ENCODE data around the gene C1orf141. TPM values are rescaled to one million over a fixed set of nuclear protein-coding genes. Genes with fewer than 3 reads are reported as not detected.

C1orf141 gene
- total RNA-seq, 3 donors from 2014 or later = not detected

- H3K36me3 ChIP-seq = no peaks in the 10 kb centered on the region
- no peaks in the 10 kb centered on the region for H3K9me3 ChIP-seq
- TF ChIP-seq POLR2AphosphoS5 (IDR thresholded peaks at IDR 0.05) = no peak
- TF ChIP-seq CTCF (IDR thresholded peaks at IDR 0.05) = no peak
- no peak for TF ChIP-seq POLR2A (IDR thresholded peaks at IDR 0.05)
- H3K27ac ChIP-seq = no peak overlapping the region
- H3K4me3 ChIP-seq = no peak overlapping the region
- no peak for DNase-seq (ENCODE audit: low spot score in 2 of 2)
- no peaks in the 10 kb centered on the region for H3K4me1 ChIP-seq
- intact Hi-C loops (cut with DNase I; ENCODE audit: low total_unique reads) = no loop called here
- H3K27me3 ChIP-seq = no peaks in the 10 kb centered on the region
These were observed 33.9 kb downstream of the C1orf141 start for GRCh38 chr1:67100833-67101232.

GRCh38 chr1:67097305-67097704 lies 37.5 kb downstream of the C1orf141 start:
- no peak for DNase-seq (ENCODE audit: low spot score in 2 of 2)
- intact Hi-C loops (cut with DNase I; ENCODE audit: low total_unique reads) = no loop called here
- Histone ChIP-seq H3K36me3 (no peaks in the 10 kb centered on the region), H3K4me1 (no peaks in the 10 kb centered on the region), H3K27ac (no peak overlapping the region), H3K4me3 (no peak overlapping the region), H3K27me3 (no peaks in the 10 kb centered on the region), H3K9me3 (no peaks in the 10 kb centered on the region)
- TF ChIP-seq POLR2A (IDR thresholded peaks at IDR 0.05) (no peak), CTCF (IDR thresholded peaks at IDR 0.05) (no peak), POLR2AphosphoS5 (IDR thresholded peaks at IDR 0.05) (no peak)

GRCh38 chr1:67094191-67094590 lies 40.6 kb downstream of the C1orf141 start:
- Histone ChIP-seq H3K4me1 (no peaks in the 10 kb centered on the region), H3K9me3 (no peaks in the 10 kb centered on the region), H3K27ac (no peak overlapping the region), H3K27me3 (no peaks in the 10 kb centered on the region), H3K4me3 (no peak overlapping the region), H3K36me3 (no peaks in the 10 kb centered on the region)
- no peak for DNase-seq (ENCODE audit: low spot score in 2 of 2)
- no peak for TF ChIP-seq POLR2A (IDR thresholded peaks at IDR 0.05)
- no peak for TF ChIP-seq CTCF (IDR thresholded peaks at IDR 0.05)
- TF ChIP-seq POLR2AphosphoS5 (IDR thresholded peaks at IDR 0.05) = no peak
- intact Hi-C loops (cut with DNase I; ENCODE audit: low total_unique reads) = no loop called here

- Histone ChIP-seq H3K27ac (no peak overlapping the region), H3K27me3 (no peaks in the 10 kb centered on the region), H3K36me3 (no peaks in the 10 kb centered on the region), H3K9me3 (no peaks in the 10 kb centered on the region), H3K4me1 (no peaks in the 10 kb centered on the region), H3K4me3 (no peak overlapping the region)
- intact Hi-C loops (cut with DNase I; ENCODE audit: low total_unique reads) = no loop called here
- no peak for TF ChIP-seq POLR2A (IDR thresholded peaks at IDR 0.05)
- TF ChIP-seq CTCF (IDR thresholded peaks at IDR 0.05) = no peak
- TF ChIP-seq POLR2AphosphoS5 (IDR thresholded peaks at IDR 0.05) = no peak
- DNase-seq (ENCODE audit: low spot score in 2 of 2) = no peak
These were observed 45.0 kb downstream of the C1orf141 start for GRCh38 chr1:67089685-67090208.

- H3K9me3 ChIP-seq = no peaks in the 10 kb centered on the region
- H3K36me3 ChIP-seq = no peaks in the 10 kb centered on the region
- H3K4me1 ChIP-seq = no peaks in the 10 kb centered on the region
- H3K27ac ChIP-seq = no peak overlapping the region
- intact Hi-C loops (cut with DNase I; ENCODE audit: low total_unique reads) = no loop called here
- TF ChIP-seq POLR2AphosphoS5 (IDR thresholded peaks at IDR 0.05) = no peak
- H3K27me3 ChIP-seq = no peaks in the 10 kb centered on the region
- no peak for DNase-seq (ENCODE audit: low spot score in 2 of 2)
- H3K4me3 ChIP-seq = no peak overlapping the region
These were observed 46.3 kb downstream of the C1orf141 start for GRCh38 chr1:67088440-67088839.

GRCh38 chr1:67085326-67085725 lies 49.4 kb downstream of the C1orf141 start:
- no peaks in the 10 kb centered on the region for H3K4me1 ChIP-seq
- no peak for DNase-seq (ENCODE audit: low spot score in 2 of 2)
- TF ChIP-seq POLR2AphosphoS5 (IDR thresholded peaks at IDR 0.05) (no peak), POLR2A (IDR thresholded peaks at IDR 0.05) (no peak), CTCF (IDR thresholded peaks at IDR 0.05) (no peak)
- H3K4me3 ChIP-seq = no peak overlapping the region
- H3K27me3 ChIP-seq = no peaks in the 10 kb centered on the region
- no peak overlapping the region for H3K27ac ChIP-seq
- no peaks in the 10 kb centered on the region for H3K36me3 ChIP-seq
- intact Hi-C loops (cut with DNase I; ENCODE audit: low total_unique reads) = no loop called here
- H3K9me3 ChIP-seq = no peaks in the 10 kb centered on the region
